ENCODE measurements around the gene TMEM8B.

The TMEM8B gene

DNA sequence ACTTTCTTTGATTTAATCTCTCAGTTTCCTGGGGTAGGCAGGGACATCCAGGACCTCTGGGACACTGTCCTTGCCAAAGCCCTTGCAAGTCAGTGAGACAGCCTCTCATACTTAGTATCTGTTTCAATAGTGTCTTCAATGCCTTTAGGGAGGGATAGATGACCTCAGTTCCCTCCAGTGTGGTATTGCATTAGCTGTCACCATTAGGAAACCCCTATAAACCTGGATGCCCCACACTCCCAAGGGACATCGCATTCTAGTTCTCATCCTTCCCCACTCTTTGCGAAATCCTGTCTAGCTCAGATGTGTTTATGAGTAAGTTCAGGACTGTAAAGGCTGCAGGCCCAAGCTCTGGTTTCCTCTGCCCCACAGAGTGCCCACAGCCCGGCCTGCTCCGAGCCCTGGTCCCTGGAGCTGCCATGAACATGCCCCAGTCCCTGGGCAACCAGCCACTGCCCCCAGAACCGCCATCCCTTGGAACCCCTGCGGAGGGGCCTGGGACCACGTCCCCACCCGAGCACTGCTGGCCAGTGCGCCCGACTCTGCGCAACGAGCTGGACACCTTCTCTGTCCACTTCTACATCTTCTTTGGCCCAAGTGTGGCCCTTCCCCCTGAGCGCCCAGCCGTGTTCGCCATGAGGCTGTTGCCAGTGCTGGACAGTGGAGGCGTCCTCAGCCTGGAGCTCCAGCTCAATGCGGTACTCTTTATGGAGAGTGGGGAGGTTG is 13.2 kb downstream of the TMEM8B start:
- Histone ChIP-seq H3K9ac (ENCODE audit: low read length) (no peak overlapping the region), H2AFZ (ENCODE audit: low read length) (peak overlapping the region; percentile 31; the same call in 1 of the 2 replicates), H3K4me3 (ENCODE audit: low read length) (no peak overlapping the region), H3K4me2 (ENCODE audit: low read depth, low read length) (peak overlapping the region; percentile 61), H4K20me1 (ENCODE audit: insufficient read depth, low read length) (no peaks in the 10 kb centered on the region), H3K4me1 (ENCODE audit: low read length) (peaks cover 47% of the 10 kb centered on the region), H3F3A (ENCODE audit: insufficient read depth, low read length) (peaks cover 8% of the 10 kb centered on the region), H3K27me3 (replicated peaks; ENCODE audit: insufficient read depth, low read length) (no peaks in the 10 kb centered on the region), H3K9me2 (replicated peaks; ENCODE audit: insufficient read depth, low read length) (no peaks in the 10 kb centered on the region), H3K9me3 (replicated peaks; ENCODE audit: insufficient read depth, low read length) (no peaks in the 10 kb centered on the region), H3K79me2 (ENCODE audit: low read length) (no peaks in the 10 kb centered on the region), H3K27ac (ENCODE audit: low read length) (peak overlapping the region; percentile 47; the same call in 1 of the 2 replicates), H3K36me3 (replicated peaks; ENCODE audit: insufficient read depth, low read length) (no peaks in the 10 kb centered on the region)
- TF ChIP-seq, protein P1, sequence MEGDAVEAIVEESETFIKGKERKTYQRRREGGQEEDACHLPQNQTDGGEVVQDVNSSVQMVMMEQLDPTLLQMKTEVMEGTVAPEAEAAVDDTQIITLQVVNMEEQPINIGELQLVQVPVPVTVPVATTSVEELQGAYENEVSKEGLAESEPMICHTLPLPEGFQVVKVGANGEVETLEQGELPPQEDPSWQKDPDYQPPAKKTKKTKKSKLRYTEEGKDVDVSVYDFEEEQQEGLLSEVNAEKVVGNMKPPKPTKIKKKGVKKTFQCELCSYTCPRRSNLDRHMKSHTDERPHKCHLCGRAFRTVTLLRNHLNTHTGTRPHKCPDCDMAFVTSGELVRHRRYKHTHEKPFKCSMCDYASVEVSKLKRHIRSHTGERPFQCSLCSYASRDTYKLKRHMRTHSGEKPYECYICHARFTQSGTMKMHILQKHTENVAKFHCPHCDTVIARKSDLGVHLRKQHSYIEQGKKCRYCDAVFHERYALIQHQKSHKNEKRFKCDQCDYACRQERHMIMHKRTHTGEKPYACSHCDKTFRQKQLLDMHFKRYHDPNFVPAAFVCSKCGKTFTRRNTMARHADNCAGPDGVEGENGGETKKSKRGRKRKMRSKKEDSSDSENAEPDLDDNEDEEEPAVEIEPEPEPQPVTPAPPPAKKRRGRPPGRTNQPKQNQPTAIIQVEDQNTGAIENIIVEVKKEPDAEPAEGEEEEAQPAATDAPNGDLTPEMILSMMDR (IDR thresholded peaks at IDR 0.05; ENCODE audit: low read length): no peak
- no peak for TF ChIP-seq EZH2 (optimal IDR thresholded peaks at IDR 0.05; ENCODE audit: low read depth, low read length)
- no peak for TF ChIP-seq EZH2phosphoT487 (IDR thresholded peaks at IDR 0.05; ENCODE audit: low read length)
- no peak for DNase-seq

GRCh38 chr9:35842795-35843194 is 13.8 kb downstream of the TMEM8B start:
- no peak overlapping the region for H3K9ac ChIP-seq (ENCODE audit: low read length)
- no peak for TF ChIP-seq EZH2 (optimal IDR thresholded peaks at IDR 0.05; ENCODE audit: low read depth, low read length)
- TF ChIP-seq, protein P1 (IDR thresholded peaks at IDR 0.05; ENCODE audit: low read length): no peak
- no peak for TF ChIP-seq EZH2phosphoT487 (IDR thresholded peaks at IDR 0.05; ENCODE audit: low read length)

GRCh38 chr9:35844628-35845270 is 15.7 kb downstream of the TMEM8B start:
- Histone ChIP-seq H3K36me3 (replicated peaks; ENCODE audit: insufficient read depth, low read length) (no peaks in the 10 kb centered on the region), H2AFZ (ENCODE audit: low read length) (no peak overlapping the region), H3K4me3 (ENCODE audit: low read length) (no peak overlapping the region), H3K9me2 (replicated peaks; ENCODE audit: insufficient read depth, low read length) (no peaks in the 10 kb centered on the region), H3K27ac (ENCODE audit: low read length) (no peak overlapping the region), H4K20me1 (ENCODE audit: insufficient read depth, low read length) (no peaks in the 10 kb centered on the region), H3K9ac (ENCODE audit: low read length) (no peak overlapping the region), H3K9me3 (replicated peaks; ENCODE audit: insufficient read depth, low read length) (no peaks in the 10 kb centered on the region), H3F3A (ENCODE audit: insufficient read depth, low read length) (peaks cover 28% of the 10 kb centered on the region), H3K27me3 (replicated peaks; ENCODE audit: insufficient read depth, low read length) (no peaks in the 10 kb centered on the region), H3K4me1 (ENCODE audit: low read length) (peaks cover 66% of the 10 kb centered on the region), H3K79me2 (ENCODE audit: low read length) (no peaks in the 10 kb centered on the region), H3K4me2 (ENCODE audit: low read depth, low read length) (0 out of 2 replicates have a peak overlapping the region, but pooled peaks have one; percentile 1)
- DNase-seq: peak; percentile 43
- TF ChIP-seq EZH2phosphoT487 (IDR thresholded peaks at IDR 0.05; ENCODE audit: low read length) (no peak), EZH2 (optimal IDR thresholded peaks at IDR 0.05; ENCODE audit: low read depth, low read length) (no peak)
- TF ChIP-seq, protein P1 (IDR thresholded peaks at IDR 0.05; ENCODE audit: low read length): no peak

More at GRCh38 chr9:35842795-35843194, 13.8 kb downstream of the TMEM8B start:
- H2AFZ ChIP-seq (ENCODE audit: low read length): peak overlapping the region; percentile 31
- no peaks in the 10 kb centered on the region for H4K20me1 ChIP-seq (ENCODE audit: insufficient read depth, low read length)
- no peaks in the 10 kb centered on the region for H3K27me3 ChIP-seq (replicated peaks; ENCODE audit: insufficient read depth, low read length)
- peaks cover 15% of the 10 kb centered on the region for H3F3A ChIP-seq (ENCODE audit: insufficient read depth, low read length)
- H3K9me3 ChIP-seq (replicated peaks; ENCODE audit: insufficient read depth, low read length): no peaks in the 10 kb centered on the region
- no peaks in the 10 kb centered on the region for H3K9me2 ChIP-seq (replicated peaks; ENCODE audit: insufficient read depth, low read length)
- H3K4me1 ChIP-seq (ENCODE audit: low read length): peaks cover 53% of the 10 kb centered on the region
- DNase-seq: peak; percentile 81
- peak overlapping the region; percentile 47; the same call in 1 of the 2 replicates for H3K27ac ChIP-seq (ENCODE audit: low read length)
- peak overlapping the region; percentile 61 for H3K4me2 ChIP-seq (ENCODE audit: low read depth, low read length)
- H3K36me3 ChIP-seq (replicated peaks; ENCODE audit: insufficient read depth, low read length): no peaks in the 10 kb centered on the region
- H3K4me3 ChIP-seq (ENCODE audit: low read length): no peak overlapping the region
- no peaks in the 10 kb centered on the region for H3K79me2 ChIP-seq (ENCODE audit: low read length)
